Hepatocyte (in vitro differentiated cells): ENCODE results near the gene HIPK3. TPM values are rescaled to one million over a fixed set of nuclear protein-coding genes. Genes with fewer than 3 reads are reported as not detected.
"Not testable (repeated sequence)": the region's sequence is repeated elsewhere in the genome, so short reads cannot be mapped to it uniquely, and the experiment has no call there.

Experiments
- DNase-seq: peaks from one replicate; pipeline ENCODE4 v3.0.0-alpha.2; 2016; ENCODE audit warnings: low spot score
- H2AFZ ChIP-seq: fragments of 200-600 bp; sonication (generic); 2 replicates; pipeline ENCODE4 v1.6.0; 2016; ENCODE audit warnings: antibody characterized with exemption, mild to moderate bottlenecking
- H3K27ac ChIP-seq: fragments of 200-600 bp; sonication (generic); 2 replicates; pipeline ENCODE4 v1.5.1; 2016; ENCODE audit warnings: mild to moderate bottlenecking
- H3K27me3 ChIP-seq: fragments of 200-600 bp; sonication (generic); 2 replicates; pipeline ENCODE4 v1.6.1; 2016
- H3K36me3 ChIP-seq: fragments of 200-600 bp; sonication (generic); replicated peaks from 2 replicates; pipeline ENCODE4 v1.5.1; 2016; ENCODE audit warnings: low read depth; ENCODE audit not compliant: insufficient read depth
- H3K4me1 ChIP-seq: fragments of 200-600 bp; sonication (generic); 2 replicates; pipeline ENCODE4 v1.5.1; 2016; ENCODE audit warnings: mild to moderate bottlenecking, moderate library complexity; ENCODE audit not compliant: insufficient read depth
- H3K4me2 ChIP-seq: fragments of 200-600 bp; sonication (generic); 2 replicates; pipeline ENCODE4 v1.6.0; 2016
- H3K4me3 ChIP-seq: fragments of 200-600 bp; sonication (generic); 2 replicates; pipeline ENCODE4 v1.5.1; 2016; ENCODE audit warnings: mild to moderate bottlenecking
- H3K79me2 ChIP-seq: fragments of 200-600 bp; sonication (generic); 2 replicates; pipeline ENCODE4 v1.6.0; 2017; ENCODE audit warnings: mild to moderate bottlenecking
- H3K9me2 ChIP-seq: fragments of 200-600 bp; sonication (generic); replicated peaks from 2 replicates; pipeline ENCODE4 v1.6.0; 2017; ENCODE audit warnings: mild to moderate bottlenecking; ENCODE audit not compliant: insufficient read depth
- H3K9me3 ChIP-seq: fragments of 200-600 bp; sonication (generic); 2 replicates; pipeline ENCODE4 v1.5.1; 2016; ENCODE audit warnings: low read depth, mild to moderate bottlenecking
- H4K20me1 ChIP-seq: fragments of 200-600 bp; sonication (generic); 2 replicates; pipeline ENCODE4 v1.6.0; 2016; ENCODE audit warnings: mild to moderate bottlenecking; ENCODE audit not compliant: insufficient read depth, poor library complexity, severe bottlenecking
- EZH2 ChIP-seq: fragments of 200-600 bp; sonication (generic); IDR thresholded peaks from 2 replicates; pipeline ENCODE4 v1.6.1; 2016; ENCODE audit warnings: antibody characterized with exemption, mild to moderate bottlenecking, borderline replicate concordance
- EZH2phosphoT487 ChIP-seq: fragments of 200-600 bp; sonication (generic); IDR thresholded peaks from one replicate; pipeline ENCODE4 v1.6.1; 2018; ENCODE audit warnings: antibody characterized with exemption, mild to moderate bottlenecking, low read depth, moderate library complexity; ENCODE audit not compliant: unreplicated experiment, severe bottlenecking
- WGBS: methylation state at CpG from one replicate; pipeline ENCODE4 v1.1.6; 2016; ENCODE audit warnings: low lambda C conversion rate; ENCODE audit errors: missing lambda C conversion rate; 5-methylcytosine and 5-hydroxymethylcytosine counted together
- polyA plus RNA-seq: library from polyadenylated mRNA; unstranded; fragments of >200 nt; fragmentation: Nextera tagmentation; extraction: Ambion mirVana; gene quantifications from 2 replicates; pipeline ENCODE4 v1.2.1, GENCODE V29; 2016
- total RNA-seq: library from RNA; depleted of rRNA; stranded (reverse); fragments of >200 nt; gene quantifications from 2 replicates; pipeline ENCODE4 v1.2.3, GENCODE V29; 2014
- TF ChIP-seq, protein P1 (sequence below): fragments of 200-600 bp; sonication (generic); IDR thresholded peaks from 2 replicates; pipeline ENCODE4 v1.5.1; 2016; ENCODE audit warnings: antibody characterized with exemption, mild to moderate bottlenecking; ENCODE audit not compliant: poor library complexity

Gene HIPK3
- total and polyA plus RNA-seq, 2 experiments from 2014 or later, result 25.0 to 123 TPM

DNA sequence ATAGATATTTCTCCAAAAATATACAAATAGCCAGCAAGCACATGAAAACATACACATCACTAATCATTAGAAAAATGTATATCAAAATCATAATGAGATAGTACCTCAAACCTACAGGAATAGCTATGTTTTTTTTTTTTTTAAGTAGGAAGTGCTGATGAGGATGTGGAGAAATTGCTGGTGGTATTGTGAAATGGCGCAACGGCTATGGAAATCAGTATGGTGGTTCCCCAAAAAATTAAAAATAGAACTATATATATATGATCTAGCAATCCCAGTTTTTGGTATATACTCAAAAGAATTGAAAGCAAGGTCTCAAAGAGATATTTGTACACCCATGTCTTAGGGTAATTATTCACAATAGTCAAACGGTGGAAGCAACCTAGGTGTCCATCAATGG, 46.0 kb upstream of the HIPK3 start:
- no peaks in the 10 kb centered on the region for H3K36me3 ChIP-seq
- H2AFZ ChIP-seq, result no peak overlapping the region
- no peaks in the 10 kb centered on the region for H4K20me1 ChIP-seq
- no peak overlapping the region for H3K27ac ChIP-seq
- H3K9me2 ChIP-seq, result no peaks in the 10 kb centered on the region
- DNase-seq, result no peak
- H3K4me1 ChIP-seq, result no peaks in the 10 kb centered on the region
- 92% methylated on average over 3 of the region's 3 CpGs for WGBS
- H3K79me2 ChIP-seq, result no peaks in the 10 kb centered on the region
- TF ChIP-seq, protein P1, sequence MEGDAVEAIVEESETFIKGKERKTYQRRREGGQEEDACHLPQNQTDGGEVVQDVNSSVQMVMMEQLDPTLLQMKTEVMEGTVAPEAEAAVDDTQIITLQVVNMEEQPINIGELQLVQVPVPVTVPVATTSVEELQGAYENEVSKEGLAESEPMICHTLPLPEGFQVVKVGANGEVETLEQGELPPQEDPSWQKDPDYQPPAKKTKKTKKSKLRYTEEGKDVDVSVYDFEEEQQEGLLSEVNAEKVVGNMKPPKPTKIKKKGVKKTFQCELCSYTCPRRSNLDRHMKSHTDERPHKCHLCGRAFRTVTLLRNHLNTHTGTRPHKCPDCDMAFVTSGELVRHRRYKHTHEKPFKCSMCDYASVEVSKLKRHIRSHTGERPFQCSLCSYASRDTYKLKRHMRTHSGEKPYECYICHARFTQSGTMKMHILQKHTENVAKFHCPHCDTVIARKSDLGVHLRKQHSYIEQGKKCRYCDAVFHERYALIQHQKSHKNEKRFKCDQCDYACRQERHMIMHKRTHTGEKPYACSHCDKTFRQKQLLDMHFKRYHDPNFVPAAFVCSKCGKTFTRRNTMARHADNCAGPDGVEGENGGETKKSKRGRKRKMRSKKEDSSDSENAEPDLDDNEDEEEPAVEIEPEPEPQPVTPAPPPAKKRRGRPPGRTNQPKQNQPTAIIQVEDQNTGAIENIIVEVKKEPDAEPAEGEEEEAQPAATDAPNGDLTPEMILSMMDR, result no peak
- H3K4me3 ChIP-seq, result no peak overlapping the region
- no peak overlapping the region for H3K4me2 ChIP-seq
- no peaks in the 10 kb centered on the region for H3K27me3 ChIP-seq
- no peaks in the 10 kb centered on the region for H3K9me3 ChIP-seq

DNA sequence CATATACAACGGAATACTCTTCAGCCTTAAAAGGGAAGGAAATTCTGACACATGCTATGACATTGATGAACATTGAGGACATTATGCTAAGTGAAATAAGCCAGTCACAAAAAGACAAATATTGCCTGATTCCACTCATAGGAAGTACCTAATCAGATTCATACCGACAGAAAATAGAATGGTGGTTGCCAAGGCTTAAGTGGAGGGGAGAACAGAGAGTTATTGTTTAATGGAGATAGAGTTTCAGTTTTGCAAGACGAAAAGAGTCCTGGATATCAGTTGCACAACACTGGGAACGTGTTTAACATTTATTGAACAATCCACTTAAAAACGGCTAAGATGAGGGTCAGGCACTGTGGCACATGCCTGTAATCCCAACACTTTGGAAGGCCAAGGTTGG, 45.6 kb upstream of the HIPK3 start:
- Histone ChIP-seq H3K27ac (no peak overlapping the region), H3K27me3 (no peaks in the 10 kb centered on the region)
- TF ChIP-seq EZH2phosphoT487 (no peak), EZH2 (no peak)
- TF ChIP-seq, protein P1, result no peak

GRCh38 chr11:33214187-33214586, 43.0 kb upstream of the HIPK3 start:
- Histone ChIP-seq H3K4me3 (no peak overlapping the region), H3K27me3 (no peaks in the 10 kb centered on the region), H3K27ac (no peak overlapping the region), H4K20me1 (no peaks in the 10 kb centered on the region), H3K9me2 (no peaks in the 10 kb centered on the region), H3K36me3 (no peaks in the 10 kb centered on the region), H3K4me1 (no peaks in the 10 kb centered on the region), H3K79me2 (no peaks in the 10 kb centered on the region), H3K9me3 (no peaks in the 10 kb centered on the region), H3K4me2 (no peak overlapping the region), H2AFZ (no peak overlapping the region)
- TF ChIP-seq EZH2, result no peak
- TF ChIP-seq, protein P1, result no peak
- no peak for TF ChIP-seq EZH2phosphoT487
- no peak for DNase-seq

More for the DNA sequence above, 45.6 kb upstream of the HIPK3 start:
- Histone ChIP-seq H3K4me1 (no peaks in the 10 kb centered on the region), H2AFZ (no peak overlapping the region), H3K36me3 (no peaks in the 10 kb centered on the region), H3K79me2 (no peaks in the 10 kb centered on the region), H3K9me3 (no peaks in the 10 kb centered on the region), H3K4me3 (no peak overlapping the region), H3K9me2 (no peaks in the 10 kb centered on the region), H4K20me1 (no peaks in the 10 kb centered on the region), H3K4me2 (no peak overlapping the region)
- no peak for DNase-seq
- WGBS, result 67% methylated on average over 5 of the region's 5 CpGs

DNA sequence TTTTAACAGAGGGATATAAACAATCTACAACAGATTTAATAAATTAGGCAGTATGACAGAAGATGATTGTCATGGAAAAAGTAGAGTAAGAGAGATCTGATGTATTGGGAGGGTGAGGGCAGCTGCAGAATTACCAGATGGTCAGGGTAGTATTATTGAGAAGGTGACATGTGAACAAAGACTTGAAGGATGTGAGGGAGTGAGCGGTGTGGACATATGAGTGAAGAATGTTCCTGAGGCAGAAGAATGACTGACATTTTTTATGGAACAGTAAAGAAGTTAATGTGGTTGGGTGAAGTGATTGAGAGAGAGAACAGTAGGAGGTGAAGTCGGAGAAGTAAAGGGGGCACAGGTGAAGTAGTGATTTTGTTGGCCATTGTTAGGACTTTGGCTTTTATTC, 42.4 kb upstream of the HIPK3 start:
- Histone ChIP-seq H3K9me2 (no peaks in the 10 kb centered on the region), H3K27ac (no peak overlapping the region), H3K4me3 (no peak overlapping the region), H3K9me3 (no peaks in the 10 kb centered on the region), H3K36me3 (no peaks in the 10 kb centered on the region), H3K4me2 (no peak overlapping the region), H2AFZ (no peak overlapping the region), H3K27me3 (no peaks in the 10 kb centered on the region), H3K4me1 (no peaks in the 10 kb centered on the region), H4K20me1 (no peaks in the 10 kb centered on the region), H3K79me2 (no peaks in the 10 kb centered on the region)
- DNase-seq, result no peak
- 72% methylated on average over 2 of the region's 2 CpGs for WGBS
- TF ChIP-seq EZH2phosphoT487 (no peak), EZH2 (no peak)
- TF ChIP-seq, protein P1, result no peak

- not testable (repeated sequence) for H3K27ac ChIP-seq, H2AFZ ChIP-seq, H3K4me2 ChIP-seq, H3K36me3 ChIP-seq, H3K9me2 ChIP-seq, DNase-seq, H3K27me3 ChIP-seq, H3K4me3 ChIP-seq, H3K9me3 ChIP-seq, H3K4me1 ChIP-seq, H4K20me1 ChIP-seq, H3K79me2 ChIP-seq
- 52% methylated on average over 2 of the region's 2 CpGs for WGBS
Observed at GRCh38 chr11:33216676-33217075, 40.5 kb upstream of the HIPK3 start.
